ENCODE data around the gene METTL5.
A peak's percentile ranks its signal among the peaks of the same experiment; 100 is the strongest.
"Not testable (repeated sequence)": the region's sequence is repeated elsewhere in the genome, so short reads cannot be mapped to it uniquely, and the experiment has no call there.

METTL5 gene

DNA sequence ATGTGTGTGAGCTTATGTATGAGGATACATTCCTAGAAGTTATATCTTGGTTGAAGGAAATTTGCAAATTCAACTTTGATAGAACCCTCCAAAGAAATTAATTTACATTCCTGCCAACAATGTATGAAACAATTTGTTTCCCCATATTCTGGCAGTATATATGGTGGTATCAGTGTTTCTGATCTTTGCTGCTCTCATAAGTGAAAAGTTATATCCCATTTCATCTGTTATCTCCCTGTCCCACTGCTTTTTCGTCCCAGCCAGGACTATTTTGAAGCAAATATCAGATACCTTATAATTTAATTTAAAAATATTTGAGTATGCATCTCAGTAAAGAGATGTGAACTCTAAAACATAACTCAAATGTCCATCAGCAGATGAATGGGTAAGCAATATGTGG, 9.7 kb upstream of the METTL5 start:
- DNase-seq: no peak

DNA sequence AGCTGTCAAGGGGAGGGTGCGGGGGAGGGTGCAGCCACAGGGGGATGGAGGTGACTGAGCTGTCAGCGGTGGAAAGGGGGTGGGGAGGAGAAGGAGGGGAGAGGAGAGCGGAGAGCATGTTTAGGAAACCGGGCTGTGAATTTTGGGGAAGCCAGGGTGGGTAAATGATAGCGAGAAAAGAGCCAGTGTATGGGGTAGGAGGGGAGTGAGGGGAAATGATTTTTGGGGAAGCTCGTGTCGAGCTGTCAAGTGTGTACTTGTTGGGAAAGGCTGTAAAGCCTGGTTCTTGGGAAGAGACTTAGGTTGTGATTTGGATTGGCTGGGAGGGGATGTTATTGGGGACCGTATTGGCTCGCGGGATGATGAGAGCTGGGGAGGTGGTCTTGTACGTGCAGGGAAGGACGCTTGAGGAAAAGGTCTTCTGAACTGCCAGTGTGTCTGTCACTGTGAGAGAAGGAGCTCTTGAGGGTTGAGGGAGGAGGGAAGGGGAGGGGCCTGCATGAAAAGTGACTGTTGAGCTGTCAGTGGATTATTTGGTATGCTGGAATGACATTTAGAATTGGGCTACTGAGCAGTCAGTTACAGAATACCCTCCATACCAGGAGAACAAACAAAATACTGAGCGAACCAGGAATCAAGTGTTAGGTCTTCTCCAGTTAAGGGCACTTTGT, 3.6 kb upstream of the METTL5 start:
- peak in 40 of 51 donors; percentile 3 to 77 (median 26) for DNase-seq

DNA sequence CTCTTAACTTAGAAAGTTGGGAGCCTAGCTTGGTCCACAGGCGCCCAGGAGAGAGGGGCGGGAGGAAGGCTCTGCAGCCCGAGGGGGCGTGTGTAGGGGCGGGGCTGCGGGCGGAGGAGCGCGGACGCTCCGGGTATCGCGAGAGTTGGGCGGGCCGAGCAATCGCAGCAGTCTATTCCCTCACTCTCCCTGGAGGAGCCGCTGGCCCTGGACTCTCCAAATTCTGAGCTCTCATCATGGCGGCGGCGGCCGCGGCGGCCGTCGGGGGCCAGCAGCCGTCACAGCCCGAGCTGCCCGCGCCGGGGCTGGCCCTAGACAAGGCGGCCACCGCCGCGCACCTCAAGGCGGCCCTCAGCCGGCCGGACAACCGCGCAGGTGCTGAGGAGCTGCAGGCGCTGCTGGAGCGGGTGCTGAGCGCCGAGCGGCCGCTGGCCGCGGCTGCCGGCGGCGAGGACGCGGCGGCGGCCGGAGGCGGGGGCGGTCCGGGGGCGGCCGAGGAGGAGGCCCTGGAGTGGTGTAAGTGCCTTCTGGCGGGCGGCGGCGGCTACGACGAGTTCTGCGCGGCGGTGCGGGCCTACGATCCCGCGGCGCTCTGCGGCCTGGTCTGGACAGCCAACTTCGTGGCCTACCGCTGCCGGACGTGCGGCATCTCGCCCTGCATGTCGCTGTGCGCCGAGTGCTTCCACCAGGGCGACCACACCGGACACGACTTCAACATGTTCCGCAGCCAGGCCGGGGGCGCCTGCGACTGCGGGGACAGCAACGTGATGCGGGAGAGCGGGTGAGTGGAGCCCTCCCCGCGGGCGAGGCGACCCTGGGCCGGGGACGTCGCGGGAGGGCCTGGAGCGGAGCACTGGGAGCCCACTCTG, 2.8 kb upstream of the METTL5 start, which contains the start of gene UBR3:
TSS of gene UBR3 (plus strand) at position 183 of the 869 bp plus-strand sequence. CDS start at position 237, 54 bp downstream.
- peak; percentile 10 to 92 (median 83) for DNase-seq

DNA sequence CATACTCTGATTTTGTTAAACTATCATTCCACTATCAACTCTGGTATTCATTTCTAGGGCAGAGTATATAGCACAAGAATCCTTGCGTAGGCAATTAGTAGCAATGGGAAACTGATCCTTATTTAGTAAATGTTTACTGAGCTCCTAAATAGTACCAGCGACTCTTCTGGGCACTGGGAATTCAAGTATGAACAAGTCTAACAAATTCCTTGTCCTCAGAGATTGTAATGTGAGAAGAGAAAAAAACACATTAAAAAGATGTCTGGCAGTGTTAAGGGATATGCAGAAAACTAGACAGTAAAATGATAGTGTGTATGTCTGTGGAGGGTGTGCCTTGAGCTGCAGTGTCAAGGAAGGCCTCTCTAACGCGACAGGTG, 721 bp downstream of the METTL5 start:
- DNase-seq: no peak

DNA sequence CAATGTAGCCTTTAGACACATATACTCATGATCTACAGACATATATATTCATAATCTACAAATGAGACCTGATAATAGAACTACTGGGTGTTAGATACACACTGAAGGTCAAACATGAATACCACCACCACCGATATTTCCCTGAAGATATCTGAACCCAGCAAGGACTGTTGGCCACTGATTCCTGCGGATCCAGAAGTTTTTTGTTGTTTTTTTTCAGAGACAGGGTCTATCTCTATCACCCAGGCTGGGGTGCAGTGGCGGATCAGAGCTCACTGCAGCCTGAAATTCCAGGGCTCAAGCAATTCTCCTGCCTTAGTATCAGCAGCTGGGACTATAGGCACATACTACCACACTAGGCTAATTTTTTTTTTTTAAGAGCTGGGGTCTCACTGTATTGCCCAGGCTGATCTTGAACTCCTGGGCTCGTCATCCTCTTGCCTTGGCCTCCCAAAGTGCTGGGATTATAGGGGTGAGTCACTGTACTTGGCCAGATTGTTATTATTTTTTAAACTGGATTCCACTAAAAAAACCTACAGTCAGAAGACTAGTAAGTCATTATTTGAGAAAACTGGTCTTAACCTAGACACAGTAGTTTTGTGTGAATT, 1.8 kb downstream of the METTL5 start:
- no peak for DNase-seq

DNA sequence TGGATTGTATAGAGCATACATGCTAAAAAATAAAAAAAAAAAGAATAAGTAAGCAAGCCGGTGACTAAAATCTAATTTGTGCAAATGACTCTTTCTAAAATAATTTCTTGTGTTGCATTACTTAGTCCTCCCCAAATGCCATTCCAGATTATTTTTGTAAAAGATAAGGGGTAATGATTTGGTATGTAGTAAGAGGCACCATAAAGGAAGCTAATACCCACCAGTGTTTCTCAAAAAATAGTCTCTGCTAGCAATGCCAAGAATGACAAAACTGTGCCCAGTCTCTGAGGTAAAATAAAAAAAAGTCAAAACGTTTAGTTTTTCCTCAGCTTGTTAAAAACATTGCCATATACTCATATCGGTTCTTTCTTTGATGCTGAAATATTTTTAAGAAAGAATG, 2.7 kb downstream of the METTL5 start:
- no peak for DNase-seq

DNA sequence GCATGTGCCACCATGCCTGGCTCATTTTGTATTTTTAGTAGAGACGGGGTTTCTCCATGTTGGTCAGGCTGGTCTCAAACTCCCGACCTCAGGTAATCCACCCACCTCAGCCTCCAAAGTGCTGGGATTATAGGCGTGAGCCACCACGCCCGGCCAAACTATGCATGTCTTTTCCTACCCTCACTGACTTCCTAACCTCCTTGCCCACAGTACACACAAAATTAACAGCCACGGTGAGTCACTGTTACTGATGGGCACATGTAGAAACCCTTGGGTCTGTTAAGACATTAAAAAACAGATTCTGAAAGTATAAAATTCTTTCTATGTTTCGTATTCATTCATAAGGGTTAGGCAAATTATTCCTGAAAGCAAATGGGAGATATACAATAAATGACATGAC, 4.6 kb downstream of the METTL5 start:
- DNase-seq: not testable (repeated sequence)

DNA sequence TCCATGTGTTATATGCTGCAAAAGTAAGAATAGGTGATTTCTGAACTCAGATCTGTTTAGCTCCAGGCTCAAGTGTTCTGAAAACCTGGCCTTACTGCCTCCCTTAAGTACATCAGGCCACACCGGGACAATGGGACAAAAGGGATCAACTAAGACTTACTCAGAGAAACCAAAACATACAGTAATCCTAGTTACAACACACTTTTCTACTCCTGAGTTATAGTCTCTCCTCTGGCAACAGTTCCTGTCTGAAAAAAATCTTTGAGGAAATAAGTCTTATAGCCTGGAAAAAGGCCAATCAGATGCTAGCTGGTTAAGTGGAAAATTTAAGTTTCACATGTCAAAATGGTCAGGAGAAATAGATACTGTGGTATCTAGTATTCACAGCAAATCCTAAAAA, 5.6 kb downstream of the METTL5 start:
- no peak for DNase-seq

DNA sequence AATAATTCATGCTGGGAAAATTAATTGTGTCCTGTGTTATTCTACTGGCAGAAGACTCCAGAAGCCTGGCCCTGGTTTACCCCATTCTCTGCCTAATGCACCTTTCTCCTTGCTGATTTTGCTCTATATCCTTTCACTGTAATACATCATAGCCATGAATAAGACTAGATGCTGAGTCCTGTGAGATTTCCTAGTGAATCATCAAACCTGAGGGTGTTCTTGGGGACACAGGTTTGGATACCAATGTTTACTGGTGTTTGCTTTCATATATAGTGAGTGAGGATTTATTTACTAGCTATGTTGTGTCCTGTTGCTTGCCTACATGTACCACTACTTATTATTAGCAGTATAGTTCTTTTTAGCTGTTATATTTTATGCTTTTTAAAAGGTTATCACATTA, 6.5 kb downstream of the METTL5 start:
- DNase-seq: no peak

DNA sequence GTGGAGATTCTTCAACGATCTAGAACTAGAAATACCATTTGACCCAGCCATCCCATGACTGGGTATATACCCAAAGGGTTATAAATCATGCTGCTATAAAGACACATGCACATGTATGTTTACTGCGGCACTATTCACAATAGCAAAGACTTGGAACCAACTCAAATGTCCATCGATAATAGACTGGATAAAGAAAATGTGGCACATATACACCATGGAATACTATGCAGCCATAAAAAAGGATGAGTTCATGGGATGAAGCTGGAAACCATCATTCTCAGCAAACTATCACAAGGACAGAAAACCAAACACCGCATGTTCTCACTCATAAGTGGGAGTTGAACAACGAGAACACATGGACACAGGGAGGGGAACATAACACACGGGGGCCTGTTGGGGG, 7.3 kb downstream of the METTL5 start:
- DNase-seq: not testable (repeated sequence)

DNA sequence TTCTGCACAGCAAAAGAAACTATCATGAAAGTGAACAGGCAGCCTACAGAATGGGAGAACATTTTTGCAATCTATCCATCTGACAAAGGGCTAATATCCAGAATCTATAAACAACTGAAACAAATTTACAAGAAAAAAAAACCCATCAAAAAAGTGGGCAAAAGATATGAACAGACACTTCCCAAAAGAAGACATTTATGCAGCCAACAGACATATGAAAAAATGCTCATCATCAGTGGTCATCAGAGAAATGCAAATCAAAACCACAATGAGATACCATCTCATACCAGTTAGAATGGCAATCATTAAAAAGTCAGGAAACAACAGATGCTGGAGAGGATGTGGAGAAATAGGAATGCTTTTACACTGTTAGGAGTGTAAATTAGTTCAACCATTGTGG, 7.7 kb downstream of the METTL5 start:
- DNase-seq: not testable (repeated sequence)

DNA sequence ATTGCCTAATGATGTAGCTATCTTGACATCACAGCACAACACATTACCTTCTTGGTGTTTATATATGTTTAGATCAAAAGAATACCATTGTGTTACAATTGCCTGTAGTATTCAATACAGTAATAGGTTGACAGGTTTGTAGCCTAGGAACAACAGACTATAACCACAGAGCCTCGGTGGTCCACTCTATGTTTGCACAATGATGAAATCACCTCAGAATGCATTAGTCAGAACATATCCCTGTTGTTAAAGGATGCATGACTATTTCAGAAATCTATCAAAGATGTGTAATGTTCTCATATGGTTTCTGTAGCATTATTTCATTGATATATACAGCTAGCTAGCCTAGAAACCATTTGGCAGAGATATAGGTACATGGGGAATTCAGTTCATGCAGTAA, 8.9 kb downstream of the METTL5 start:
- no peak for DNase-seq

DNA sequence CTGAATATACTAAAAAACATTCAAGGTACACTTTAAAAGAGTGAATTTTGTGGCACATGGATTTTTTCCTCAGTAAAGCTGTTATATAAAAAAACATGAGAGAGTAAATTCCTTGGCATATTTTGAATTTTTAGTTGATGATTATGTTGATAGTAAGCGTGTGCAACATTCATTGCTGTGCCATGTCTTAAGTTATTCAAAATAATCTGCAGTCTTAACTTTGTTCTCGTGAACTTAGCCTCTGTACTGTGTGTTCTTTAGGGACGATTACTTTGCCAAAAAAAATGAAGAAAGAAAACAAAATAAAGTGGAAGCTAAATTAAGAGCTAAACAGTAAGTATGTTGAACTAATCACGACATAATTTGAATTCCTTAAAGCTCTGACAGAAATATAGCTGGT, 16.5 kb downstream of the METTL5 start:
- no peak for DNase-seq

DNA sequence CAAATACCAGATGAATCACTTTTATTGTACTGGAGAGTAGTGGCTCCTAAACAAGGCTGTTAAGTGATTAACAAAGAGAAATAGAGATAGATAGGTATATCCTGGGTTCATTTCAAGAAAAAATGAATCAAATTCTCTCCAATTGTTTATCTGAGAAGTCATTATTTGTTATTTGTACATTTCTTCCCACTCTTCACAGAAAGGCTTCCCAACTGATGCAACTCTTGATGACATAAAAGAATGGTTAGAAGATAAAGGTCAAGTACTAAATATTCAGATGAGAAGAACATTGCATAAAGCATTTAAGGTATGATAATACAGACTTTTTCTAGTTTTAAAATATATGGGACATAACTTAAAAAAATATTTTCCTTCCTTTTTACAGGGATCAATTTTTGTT, 18.1 kb downstream of the METTL5 start:
- DNase-seq: no peak

DNA sequence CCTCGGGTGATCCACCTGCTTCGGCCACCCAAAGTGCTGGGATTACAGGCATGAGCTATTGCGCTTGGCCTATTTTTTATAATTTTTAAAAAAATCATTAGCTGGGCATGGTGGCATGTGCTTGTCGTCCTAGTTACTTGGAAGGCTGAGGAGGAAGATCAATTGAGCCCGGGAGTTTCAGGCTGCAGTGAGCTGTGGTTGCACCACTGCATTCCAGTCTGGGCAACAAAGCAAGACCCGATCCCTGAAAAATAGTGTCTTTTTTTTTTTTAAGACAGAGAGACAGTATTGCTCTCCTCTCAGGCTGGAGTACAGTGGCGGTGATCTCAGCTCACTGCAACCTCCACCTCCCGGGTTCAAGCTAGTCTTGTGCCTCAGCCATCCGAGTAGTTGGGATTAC, 21.2 kb downstream of the METTL5 start:
- no peak for DNase-seq

DNA sequence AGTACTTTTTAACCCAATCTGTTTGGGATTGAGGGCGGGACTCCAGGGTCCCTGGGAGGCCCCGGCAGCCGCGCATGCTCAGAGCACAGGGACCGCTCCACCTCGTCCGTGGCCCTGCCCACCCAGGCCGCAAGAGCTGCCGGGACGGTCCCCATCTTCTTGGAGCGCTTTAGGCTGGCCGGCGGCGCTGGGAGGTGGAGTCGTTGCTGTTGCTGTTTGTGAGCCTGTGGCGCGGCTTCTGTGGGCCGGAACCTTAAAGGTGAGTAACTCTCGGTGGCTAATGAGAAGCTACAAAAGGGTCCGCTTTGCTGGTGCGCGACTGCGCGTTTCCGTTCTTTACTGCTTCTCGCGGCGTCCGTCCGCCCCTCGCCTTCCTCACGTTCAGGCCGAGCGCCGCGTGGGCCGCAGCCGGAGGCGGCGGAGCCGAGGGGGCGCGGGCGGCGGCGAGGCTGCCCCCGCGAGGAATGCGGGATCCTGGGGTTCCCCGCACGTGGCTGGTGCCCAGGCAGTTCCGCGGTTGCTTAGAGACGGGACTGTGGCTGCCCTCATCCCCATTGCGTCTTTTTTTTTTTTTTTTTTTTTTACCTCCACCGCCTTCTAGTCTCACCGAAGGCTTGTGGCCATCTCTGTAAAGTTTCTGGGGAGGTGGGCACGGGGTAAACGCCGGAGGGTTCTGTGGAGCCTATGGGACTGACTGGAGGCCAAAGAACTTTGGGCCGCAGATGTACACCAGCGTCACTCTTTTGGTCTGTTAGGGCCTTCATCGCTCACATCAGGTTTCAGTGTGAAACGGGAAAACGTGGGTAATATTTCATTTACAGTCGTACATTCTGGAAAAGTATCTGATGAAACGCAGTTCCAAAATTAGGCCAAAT, 25.8 kb downstream of the METTL5 start, which contains the start of gene SSB:
TSS of gene SSB (plus strand) at position 154 of the 875 bp plus-strand sequence. CDS start 2,090 bp downstream, outside the sequence.
- peak; percentile 26 to 93 (median 83) for DNase-seq

DNA sequence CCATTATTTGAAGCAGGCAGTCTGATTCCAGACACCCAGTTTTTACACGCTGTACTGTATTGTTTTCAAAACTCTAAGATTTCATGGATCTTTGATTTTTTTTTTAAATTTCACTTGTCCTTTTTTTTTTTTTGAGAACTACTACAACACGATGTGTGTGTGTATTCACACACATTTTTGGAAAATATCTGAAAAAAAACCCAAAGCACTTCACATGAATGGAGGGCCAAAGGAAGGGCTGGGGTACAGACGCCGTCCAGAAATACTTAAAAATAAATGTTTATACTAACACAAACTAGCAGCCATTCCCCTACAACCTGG, 26.3 kb downstream of the METTL5 start:
- no peak for DNase-seq

DNA sequence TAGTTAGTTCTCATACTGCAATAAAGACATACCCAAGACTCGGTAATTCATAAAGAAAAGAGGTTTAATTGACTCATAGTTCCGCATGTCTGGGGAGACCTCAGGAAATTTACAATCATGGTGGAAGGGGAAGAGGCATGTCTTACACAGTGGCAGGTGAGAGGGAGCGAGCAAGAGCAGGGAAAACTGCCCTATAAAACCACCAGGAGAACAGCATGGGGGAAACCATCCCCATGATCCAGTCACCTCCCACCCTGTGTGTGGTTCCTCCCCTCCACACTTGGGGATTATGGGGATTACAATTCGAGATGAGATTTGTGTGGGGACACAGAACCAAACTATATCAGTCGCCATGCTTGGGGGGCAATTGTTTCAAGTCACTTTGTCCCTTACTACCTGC, 27.1 kb downstream of the METTL5 start:
- no peak for DNase-seq

DNA sequence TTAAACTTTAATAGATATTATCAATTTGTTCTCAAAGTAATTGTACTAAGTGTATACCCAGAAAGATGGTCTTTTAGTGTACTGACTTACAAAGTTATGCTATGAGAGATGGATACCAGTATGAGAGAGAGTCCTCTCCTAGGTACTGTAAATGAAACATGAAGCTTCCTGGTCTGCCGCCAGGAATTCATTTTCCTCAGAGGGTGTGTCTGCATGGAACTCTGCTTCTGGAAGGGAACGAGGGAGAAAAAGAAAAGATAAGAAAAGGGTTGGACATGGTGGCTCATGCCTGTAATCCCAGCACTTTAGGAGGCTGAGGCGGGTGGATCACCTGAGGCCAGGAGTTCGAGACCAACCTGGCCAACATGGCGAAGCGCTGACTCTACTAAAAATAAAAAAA, 28.3 kb downstream of the METTL5 start:
- no peak for DNase-seq

DNA sequence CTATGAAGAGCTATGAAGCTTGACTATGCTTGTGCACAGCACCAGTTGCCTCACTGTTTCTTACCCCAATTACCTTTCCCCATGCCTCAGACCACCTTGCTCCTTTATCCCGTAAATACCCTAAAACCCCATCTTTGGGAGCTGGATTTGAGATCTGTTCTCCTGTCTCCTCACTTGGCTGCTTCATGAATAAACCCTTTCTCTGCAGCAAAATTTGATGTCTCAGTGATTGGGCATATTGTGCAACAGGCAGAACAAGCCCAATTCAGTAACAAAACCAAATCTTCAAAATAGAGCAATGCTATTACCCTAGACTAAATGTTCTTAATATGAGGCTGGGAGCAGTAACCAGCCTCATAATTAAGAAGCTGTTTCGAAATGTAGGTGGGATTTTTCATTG, 29.5 kb downstream of the METTL5 start:
- DNase-seq: no peak

DNA sequence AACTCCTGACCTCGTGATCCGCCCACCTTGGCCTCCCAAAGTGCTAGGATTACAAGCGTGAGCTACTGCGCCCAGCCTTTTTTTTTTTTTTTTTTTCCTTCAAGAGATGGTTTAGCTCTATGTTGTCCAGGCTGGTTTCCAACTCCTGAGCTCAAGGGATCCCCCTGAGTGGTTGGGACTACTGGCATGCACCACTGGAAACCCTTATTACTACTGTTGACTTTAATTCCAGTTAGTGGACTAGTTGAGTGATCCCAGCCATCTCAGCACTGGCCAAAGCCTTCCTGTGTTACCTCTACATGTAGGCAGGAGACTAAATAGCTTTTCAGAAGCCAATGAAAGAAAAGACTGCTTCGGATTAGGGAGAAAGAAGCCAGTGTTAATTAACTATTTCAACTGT, 34.1 kb downstream of the METTL5 start:
- no peak for DNase-seq

DNA sequence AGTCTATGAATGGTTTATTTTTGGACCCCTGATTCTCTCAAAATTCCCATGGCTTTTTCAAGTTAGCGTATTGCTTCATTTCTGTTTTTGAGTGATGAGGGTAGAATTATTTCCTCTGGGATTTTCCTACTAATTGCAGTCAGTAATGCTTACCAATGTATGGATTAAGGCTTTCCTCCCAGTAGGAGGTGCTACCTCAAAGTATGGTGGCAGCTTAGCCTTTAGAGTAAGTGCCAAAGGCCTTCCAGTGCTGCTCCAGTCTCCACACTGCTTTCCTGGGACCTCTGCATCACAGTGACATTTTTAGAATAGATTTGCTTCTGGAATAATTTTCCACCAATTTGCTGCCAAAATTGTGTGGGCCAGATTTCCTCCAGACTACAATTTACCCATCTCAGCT, 42.2 kb downstream of the METTL5 start:
- no peak for DNase-seq
